NCI-H748 (cell line): ENCODE data around the gene CREBBP.
"Not testable (repeated sequence)": the region's sequence is repeated elsewhere in the genome, so short reads cannot be mapped to it uniquely, and the experiment has no call there.

Experiments used
- DNase-seq: peaks from one replicate; lab custom pipeline; 2025; ENCODE audit not compliant: unreplicated experiment; lab: John Stamatoyannopoulos, UW

CREBBP gene

DNA sequence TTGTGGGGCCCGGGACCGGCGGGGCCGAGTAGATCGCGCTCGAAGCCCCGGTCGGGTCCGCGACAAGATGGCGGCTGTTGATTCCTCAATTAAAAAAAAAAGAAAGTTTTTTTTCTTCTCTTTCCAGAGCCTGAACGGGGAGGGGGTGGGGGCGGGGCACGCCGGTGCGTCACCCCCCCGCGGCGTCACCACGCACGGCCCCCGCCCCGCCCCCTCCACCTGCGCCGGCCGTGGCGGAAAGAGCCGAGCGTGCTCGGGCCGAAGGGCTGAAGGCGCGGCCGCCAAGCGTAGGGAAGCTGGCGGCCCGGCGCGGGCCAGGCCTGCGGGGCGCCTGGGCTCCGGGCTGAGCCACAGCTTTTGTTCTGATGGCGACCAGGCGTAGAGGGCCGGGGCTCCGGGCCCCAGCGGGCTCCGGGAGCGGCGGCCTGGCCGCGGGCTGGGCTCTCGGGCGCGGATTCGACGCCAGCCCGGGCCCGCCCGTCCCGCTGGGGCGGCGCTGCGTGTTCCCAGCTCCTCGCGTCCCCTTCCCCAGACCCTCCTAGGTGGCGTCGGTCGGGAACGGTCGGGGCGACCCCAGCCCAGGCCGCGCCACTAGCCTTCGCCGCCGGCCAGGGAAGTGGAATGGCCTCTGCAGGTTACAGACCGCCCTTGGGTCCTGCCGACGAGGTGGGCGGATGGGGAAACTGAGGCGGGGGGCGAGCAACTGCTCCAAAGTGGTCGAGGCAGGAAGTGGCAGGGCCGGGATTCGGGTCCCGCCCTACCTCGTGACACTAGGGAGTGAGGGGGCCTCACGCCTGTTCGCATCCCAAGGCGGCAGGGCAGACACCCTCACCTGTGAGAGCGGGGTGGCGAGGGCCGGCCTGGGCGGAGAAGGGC is at the start of gene CREBBP:
Gene CREBBP (minus strand): TSS at position 91 of the 876 bp plus-strand sequence. CDS start 797 bp downstream, outside the sequence.
- peak; percentile 87 for DNase-seq

DNA sequence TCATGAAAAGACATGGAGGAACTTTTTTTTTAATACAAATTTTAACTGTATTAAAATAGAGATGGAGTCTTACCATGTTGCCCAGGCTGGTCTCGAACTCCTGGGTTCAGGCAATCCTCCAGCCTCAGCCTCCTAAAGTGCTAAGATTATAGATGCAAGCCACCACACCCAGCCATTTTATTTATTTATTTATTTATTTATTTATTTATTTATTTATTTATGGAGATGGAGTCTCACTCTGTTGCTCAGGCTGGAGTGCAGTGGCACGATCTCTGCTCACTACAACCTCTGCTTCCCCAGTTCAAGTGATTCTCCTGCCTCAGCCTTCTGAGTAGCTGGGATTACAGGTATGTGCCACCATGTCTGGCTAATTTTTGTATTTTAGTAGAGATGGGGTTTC is 46.6 kb upstream of the CREBBP start:
- DNase-seq: not testable (repeated sequence)

DNA sequence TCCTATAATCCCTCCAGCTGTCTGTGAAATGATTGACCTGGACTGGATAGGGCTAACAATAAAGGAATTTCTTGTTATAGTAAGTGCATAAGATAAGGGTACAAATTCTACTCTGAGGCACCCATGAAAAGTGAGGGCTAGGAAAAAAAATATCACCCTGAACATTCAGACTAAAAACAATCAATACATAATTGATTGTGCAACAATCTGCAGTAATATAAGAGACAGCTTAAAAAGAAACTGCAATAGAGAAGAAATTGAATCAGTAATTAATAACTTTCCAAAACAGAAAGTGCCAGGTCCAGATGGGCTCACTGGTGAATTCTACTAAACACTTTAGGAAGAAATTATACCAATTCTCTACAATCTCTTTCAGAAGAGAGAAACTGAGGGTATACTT is 44.2 kb upstream of the CREBBP start:
- DNase-seq: no peak

DNA sequence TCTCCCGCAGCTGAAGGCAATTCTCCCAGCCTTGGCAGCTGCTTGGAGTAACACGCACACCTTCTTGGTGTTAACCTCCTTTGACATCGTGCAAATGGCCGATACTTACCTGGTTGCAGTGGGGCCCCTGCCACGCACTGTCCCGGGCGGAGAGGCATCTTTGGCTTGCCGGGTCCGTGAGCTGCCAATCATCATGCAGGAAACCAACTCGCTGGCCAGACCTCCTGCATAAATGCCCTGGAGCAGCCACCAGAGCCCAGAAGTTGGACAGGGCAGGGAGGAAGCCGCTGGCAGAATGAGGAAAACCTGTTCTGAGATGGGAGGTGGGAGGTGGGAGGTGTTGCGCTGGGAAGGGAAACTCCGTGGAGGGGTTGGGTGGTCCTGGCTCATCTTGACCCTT is 41.7 kb upstream of the CREBBP start:
- no peak for DNase-seq

DNA sequence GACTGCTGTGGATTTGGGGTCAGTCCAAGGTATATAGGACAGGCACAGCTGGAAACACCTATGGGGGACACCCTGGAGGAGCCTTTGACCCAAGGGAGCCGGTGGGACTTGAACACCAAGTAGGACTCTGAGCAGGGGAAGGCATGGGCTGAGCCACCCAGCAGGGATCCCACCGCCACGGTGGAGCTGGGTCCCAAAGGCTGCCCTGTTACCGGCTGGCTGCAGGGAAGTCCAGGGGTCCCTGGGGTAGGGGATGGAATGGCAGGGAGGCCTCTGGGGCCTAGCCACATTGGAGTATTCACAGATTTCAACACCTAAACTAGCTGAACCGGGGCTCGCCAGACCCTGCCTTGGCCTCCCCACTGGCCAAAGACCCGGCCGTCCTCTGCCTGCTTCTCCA is 39.7 kb upstream of the CREBBP start:
- no peak for DNase-seq

DNA sequence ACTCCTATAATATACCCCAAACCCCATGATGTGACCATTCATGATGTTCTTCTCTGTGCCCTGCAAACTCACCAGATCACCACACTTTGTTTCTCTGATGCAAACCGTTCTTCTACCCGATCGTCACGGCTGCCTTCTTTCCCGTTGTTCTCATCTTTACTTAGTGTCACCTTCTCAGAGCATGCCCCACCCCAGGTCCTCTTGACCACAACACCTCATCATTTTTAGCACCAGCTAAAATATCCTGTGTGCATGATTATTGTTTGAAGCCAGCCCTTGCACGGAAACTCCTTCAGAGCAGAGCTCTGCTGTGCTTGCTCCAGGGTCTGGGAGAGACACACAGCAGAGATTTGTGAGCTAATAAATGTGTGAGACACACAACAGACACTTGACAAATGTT is 38.9 kb upstream of the CREBBP start:
- no peak for DNase-seq

DNA sequence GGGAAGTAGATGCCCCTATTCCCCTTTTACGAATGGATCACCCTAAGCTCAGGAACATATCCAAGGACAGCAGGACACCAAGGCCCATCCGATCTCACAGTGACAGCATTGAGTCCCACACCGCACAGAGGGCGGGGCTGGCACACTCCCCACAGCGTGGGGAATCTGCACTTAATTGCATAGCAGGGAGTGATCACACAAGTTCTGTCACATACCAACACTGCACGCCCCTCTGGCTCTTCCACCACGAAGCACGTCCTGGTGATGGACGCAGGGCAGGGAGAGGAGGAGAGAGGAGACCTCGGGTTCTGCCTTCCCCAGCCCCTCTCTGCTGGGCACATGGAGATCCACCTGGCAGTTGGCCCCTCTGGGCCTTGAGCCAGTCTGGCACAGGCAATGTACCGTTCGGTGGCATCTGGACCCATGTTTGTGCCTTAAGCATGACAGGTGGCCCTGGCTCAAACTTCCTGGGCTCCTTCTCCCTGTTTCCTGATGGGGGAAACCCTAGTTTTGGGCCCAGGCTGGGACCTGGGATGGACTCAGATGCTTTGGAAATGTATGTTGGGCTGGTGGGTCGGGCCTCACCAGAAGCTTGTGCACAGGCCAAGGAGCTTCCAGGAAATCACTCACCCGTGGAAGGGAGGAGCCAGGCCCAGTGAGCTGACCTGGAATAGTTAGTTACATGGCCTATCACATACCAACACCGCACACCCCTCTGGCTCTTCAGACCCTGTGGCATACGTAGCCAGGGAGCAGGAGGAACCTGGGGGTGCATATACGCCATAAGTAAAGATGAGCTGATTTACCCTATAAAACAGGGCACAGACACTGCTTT is 35.1 kb upstream of the CREBBP start:
- no peak for DNase-seq

DNA sequence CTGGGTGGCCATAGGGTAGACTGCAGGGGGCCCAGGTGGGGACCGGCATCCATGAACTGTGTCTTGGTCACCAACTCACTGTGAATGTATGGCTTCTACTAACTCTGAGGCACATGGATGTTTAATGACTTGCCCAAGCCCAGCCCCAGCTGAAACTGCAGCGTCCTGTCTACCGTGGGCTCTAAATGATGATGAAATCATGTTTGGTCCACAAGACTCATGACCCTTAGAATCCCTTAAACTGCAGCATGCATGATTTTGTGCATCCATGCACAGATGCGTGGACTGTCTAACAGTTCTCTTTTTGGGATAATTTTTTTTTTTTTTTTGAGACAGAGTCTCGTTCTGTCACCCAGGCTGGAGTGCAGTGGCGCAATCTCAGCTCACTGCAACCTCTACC is 32.4 kb upstream of the CREBBP start:
- no peak for DNase-seq

DNA sequence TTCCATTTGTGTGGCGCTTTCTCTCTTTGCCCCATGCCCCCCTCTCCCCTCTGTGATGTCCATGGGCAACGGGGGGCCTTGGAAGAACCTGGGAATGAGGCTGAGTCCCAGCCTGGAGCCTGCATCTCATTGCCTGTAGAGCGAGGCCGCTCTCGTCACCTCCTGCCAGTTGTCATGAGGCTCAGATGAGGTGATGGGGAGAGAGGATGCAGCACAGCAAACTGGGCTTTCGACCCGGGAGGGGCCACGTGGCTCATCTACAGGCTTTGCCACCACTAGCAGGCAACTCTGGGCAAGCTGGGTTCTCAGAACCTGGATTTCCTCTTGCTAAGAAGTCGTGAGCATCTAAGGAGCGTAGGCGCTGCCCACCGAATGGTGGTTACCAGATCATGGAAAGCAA is 31.9 kb upstream of the CREBBP start:
- DNase-seq: no peak

DNA sequence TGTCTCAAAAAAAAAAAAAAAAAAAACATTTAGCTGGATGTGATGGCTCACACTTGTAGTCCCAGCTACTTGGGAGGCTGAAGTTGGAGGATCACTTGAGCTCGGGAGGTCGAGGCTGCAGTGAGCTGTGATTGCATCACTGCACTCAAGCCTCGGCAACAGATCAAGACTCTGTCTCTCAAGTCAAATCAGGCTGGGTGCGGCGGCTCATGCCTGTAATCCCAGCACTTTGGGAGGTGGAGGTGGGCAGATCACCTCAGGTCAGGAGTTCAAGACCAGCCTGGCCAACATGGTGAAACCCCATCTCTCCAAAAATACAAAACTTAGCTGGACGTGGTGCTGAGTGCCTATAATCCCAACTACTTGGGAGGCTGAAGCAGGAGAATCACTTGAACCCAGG is 31.2 kb upstream of the CREBBP start:
- DNase-seq: not testable (repeated sequence)

DNA sequence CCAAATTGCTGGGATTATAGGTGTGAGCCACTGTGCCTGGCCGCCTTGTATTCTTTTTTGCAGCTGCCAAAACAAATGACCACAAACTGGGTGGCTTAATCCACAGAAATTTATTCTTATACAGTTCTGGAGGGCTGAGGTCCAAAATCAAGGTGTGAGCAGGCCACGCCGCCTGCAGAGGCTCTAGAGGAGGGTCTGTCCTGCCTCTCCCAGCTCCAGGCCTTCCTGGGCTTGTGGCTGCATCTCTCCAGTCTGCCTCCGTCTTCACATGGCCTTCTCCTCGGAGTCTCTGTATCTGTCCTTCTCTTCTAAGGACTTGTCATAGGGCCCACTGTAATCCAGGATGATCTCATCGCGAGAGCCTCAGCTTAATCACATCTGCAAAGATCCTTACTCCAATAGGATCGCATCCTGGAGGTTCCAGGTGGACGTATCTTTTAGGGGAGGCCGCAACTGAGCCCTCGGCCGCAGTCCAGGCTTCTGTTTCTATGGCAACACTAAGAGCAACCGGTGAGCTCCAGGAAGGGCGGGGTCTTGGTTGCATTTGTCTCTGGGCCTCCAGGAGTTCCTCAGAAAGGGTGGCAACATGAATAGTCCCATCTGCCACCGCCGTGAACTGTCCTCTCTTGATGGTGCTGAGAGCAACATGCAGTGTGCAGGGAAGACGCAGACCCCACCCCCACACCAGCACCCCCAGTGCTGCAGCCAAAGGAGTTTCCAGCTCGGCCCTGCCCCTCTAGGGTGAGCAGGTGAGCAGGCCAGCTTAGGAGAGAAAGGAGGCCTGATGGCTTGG is 29.5 kb upstream of the CREBBP start:
- peak; percentile 66 for DNase-seq

DNA sequence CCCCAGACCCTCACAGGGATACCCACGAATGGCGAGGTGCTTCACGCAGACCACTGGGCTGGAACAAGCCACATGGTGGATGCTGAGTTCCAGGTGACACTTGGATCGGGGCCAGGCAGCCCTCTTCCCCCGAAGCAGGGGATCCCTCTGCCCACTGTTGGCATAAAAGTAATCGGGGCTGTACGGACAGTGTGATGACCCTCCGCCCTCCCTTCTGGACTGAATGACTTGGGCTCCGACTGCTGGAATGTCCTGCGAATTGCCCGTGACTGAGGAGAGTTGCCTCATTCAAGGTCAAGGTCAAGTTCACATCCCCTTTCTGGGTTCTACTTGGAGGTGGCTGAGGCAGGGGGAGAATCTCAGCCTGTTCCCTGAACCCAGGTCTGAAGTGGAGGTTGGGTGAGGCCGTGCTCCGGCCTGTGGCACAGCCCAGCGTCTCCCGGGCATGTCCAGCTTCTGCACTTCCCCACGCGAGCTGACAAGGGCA is 28.5 kb upstream of the CREBBP start:
- DNase-seq: no peak

DNA sequence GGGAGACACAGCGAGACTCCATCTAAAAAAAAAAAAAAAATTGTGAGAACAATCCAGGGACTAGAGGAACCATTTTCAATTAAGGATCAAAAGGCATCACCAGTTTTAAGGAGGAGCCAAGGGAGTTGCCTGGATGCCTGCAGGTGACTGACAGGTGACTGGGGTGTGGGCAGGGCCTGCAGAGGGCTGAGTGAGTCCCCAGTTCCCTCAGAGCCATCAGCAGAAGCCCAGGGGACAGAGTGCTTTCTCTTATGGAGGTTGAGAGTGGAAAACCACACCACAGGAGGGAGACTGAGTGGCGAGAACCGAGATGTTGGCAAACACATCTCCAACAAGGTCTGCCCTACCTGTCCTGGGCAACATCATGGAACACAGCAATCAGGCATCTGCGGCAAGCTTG is 27.1 kb upstream of the CREBBP start:
- DNase-seq: no peak

DNA sequence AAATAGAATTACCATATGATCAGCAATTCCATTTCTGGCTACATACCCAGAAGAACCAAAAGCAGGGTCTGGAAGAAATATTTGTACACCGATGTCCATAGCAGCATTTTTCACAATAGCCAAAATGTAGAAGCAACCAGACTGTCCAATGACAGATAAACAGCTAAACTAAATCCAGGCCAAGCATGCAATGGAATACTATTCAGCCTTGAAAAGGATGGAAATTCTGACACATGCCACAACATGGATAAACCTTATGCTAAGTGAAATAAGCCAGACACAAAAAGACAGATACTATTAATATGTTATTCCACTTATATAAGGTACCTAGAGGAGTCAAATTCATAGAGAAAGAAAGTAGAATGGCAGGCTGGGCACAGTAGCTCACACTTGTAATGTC is 25.9 kb upstream of the CREBBP start:
- no peak for DNase-seq

DNA sequence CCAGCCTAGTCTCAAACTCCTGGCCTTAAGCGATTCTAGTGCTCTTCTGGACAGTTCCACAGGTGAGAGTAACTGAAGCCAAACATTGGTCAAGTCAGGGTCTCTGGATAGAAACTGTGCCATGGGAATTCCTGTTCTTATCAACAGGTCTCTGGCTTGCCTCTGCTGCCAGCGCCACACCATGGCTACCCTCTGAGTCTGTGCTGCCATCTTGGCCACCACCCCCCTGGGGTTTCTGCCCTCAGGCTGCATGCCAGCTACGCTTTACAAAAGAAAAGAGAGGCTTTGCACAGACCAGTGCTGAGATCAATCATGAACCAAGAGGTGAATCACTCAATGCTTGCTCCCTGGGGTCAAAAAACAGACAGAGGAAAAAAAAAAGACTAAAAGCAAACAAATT is 24.4 kb upstream of the CREBBP start:
- no peak for DNase-seq

DNA sequence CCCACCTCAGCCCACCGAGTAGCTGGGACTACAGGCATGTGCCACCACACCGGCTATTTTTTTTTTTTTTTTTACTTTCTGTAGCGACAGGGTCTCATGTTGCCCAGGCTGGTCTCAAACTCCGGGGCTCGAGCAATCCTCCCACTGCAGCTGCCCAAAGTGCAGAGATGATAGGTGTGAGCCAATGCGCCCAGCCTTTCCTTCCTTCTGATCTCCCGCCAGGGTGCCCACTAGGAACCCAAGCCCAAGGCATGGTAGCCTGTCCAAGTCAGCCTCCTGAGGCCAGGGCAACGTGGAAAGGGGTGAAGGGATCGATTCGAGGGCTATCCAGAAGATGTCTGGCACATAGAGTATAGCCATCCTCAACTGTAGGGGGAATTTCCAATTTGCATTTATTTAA is 9.6 kb upstream of the CREBBP start:
- no peak for DNase-seq

DNA sequence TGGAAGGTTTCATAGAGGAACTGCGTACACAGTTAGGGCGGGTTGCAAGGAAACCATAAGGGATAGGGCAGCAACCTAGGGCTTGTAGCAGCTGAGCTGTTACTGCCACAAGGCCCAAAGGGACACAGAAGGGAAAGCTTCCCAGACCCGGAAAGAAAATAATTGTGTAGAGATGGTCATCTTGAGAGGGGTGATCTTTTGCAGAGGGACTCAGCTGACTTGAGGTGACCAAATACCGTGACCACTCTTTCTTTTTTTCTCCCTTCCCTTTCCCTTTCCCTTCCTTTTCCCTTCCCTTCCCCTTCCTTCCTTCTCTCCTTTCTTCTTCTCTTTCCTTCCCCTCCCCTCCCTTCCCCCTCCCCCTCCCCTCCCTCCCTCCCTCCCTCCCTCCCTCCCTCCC is 8.5 kb upstream of the CREBBP start:
- DNase-seq: no peak

DNA sequence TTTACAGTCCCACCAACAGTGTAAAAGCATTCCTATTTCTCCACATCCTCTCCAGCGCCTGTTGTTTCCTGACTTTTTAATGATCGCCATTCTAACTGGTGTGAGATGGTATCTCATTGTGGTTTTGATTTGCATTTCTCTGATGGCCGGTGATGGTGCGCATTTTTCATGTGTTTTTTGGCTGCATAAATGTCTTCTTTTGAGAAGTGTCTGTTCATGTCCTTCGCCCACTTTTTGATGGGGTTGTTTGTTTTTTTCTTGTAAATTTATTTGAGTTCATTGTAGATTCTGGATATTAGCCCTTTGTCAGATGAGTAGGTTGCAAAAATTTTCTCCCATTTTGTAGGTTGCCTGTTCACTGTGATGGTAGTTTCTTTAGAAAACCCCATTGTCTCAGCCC is 5.5 kb upstream of the CREBBP start:
- not testable (repeated sequence) for DNase-seq

DNA sequence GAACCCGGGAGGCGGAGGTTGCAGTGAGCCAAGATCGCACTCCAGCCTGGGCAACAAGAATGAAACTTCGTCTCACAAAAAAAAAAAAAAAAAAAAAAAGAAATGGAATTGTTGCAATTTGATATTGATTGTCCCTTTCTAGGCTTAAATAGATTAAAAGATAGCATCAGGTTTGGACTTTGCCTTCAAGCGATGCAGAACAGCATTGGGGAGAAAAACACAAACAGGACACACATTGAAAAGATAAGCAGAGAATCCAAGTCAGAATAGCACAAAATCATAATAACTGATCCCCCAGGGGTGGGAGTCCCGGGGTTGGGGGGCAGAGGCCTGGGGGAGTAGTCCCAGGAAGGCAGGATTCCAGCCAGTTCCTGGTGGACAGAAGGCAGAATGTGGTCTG is 3.9 kb upstream of the CREBBP start:
- no peak for DNase-seq

DNA sequence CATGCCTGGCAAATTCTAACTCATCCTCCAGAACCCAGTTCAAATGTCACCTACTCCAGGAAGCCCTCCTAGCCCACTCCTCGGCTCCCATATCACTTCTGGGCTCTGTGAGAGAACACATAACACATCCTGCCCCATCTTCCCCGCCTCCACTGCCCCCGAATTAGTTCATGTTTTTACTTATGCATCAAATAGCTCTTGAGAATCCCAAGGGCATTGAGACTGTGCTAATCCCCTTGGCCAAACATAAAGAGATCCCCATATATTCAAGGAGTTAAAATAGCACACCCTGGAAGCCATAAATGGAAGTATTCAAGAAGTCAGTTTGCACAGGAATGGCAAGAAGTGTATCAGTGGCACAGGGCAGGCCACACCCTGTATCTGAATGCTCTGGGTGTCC is 2.0 kb upstream of the CREBBP start:
- no peak for DNase-seq

DNA sequence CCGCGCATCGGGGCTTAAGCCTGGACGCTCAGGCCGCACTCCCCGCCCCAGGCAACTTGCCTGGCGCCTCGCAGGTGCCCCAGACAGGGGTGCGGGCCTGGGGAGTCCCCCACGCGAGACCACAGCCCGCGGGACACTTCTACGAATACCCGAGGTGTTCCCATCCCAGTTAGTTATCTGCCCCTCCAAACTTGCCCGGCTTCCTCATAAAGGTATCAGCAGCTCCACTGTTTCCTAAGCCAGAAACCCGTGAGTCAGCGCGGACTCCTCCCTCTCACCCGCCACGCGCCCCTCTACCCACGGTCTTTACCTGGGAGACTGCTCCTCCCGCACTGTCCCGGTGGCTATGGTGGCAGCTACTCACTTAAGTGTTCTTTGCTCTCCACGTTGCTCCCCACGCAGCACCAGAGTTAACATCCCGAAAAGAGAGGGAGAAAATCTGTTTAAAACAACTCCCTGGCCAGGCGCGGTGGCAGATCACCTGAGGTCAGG is 1.0 kb upstream of the CREBBP start:
- DNase-seq: no peak
